Activated T-cell treated with anti-CD3 and anti-CD28 coated beads for 1 hour (primary cell): ENCODE data around the gene AXIN1.

ENCODE experiments used
- DNase-seq: peaks from one replicate; pipeline ENCODE4 v3.0.0-alpha.2; 2020; ENCODE audit warnings: low read depth

The AXIN1 gene

DNA sequence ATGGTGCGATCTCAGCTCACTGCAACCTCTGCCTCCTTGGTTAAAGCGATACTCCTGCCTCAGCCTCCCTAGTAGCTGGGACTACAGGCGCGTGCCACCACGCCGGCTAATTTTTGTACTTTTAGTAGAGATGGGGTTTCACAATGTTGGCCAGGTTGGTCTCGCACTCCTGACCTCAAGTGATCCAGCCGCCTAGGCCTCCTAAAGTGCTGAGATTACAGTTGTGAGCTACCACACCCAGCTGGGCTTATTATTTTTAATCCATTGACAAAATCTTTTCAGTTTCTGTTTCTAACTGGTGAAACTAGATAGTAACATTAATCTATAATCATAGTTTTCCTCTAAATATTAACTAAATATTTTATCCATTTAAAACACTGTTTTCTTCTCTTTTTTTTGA is 112.0 kb downstream of the AXIN1 start:
- DNase-seq, result no peak

DNA sequence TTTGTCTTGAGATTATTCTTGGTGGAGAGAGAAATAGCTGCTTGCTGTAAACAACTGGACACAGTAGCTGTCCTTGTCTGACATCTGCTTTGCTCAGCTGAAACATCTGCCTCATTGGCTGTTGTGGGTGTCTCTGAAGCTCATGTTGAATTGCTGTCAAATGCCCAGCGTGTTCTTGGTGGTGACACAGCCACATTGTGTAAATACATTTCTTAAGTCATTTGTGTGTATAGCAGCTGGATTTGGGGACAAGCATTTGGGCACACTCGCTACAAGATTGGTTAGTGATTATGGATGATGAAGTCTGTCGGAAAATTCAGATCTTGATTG is 112.6 kb downstream of the AXIN1 start:
- DNase-seq, result no peak
